HG03135 (cell line): ENCODE data around the gene RASA3.

Experiments
- ATAC-seq: cut with Tn5 transposase; IDR thresholded peaks from one replicate; pipeline ENCODE4 v1.9.1; 2021; ENCODE audit warnings: mild to moderate bottlenecking, moderate library complexity; ENCODE audit not compliant: unreplicated experiment

The RASA3 gene

DNA sequence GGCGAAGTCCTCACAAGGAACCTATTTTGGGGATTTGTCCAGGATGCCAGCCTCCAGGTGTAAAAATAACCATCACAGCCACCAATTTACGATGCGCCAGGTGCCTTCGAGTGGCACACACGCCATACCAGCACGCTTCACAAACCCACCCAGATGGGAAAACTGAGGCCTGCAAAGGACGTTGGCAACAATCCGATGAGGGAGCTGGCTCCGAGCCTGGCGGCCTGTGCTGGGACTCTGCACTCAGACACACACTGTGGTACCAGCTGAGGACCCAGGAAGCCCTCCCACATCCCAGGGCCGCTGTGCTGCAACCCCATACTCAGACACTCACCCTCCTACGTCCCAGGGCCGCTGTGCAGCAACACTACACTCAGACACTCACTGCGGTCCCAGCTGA, 93.5 kb downstream of the RASA3 start:
- ATAC-seq = no peak

DNA sequence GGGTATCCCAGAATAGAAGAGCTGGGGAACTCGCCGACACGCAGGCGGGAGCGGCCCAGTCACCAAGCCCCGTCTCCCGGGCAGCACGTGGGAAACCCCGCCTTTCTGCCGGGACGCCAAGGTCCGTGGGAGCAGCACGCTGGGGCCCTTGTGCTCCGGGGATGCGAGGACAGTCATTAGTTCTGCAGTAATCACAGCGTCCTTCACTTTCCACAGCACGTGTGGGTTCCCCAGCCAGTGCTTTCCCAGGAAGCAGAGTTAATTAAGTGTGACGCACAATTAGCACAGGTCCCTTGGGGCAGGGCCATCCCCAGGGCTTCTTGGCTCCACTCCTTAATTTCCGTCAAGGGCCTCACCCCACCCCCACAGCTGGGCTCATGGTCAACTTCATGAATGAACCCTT, 94.2 kb downstream of the RASA3 start:
- ATAC-seq = no peak

DNA sequence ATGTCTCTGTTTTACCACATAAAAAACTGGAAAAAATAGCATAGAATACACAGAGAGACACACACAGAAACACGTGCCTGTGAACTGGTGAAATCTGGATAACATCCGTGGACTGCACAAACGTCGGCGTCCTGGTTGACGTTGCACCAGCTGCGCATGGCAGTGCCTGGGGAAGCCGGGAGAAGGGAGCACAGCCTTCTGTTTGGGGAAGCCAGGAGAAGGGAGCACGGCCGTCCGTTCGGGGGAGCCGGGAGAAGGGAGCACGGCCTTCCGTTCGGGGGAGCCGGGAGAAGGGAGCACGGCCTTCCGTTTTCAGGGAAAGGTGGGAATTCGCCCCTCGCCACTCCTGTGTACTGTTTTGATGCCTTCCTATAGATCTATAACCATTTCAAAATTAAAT, 94.7 kb downstream of the RASA3 start:
- no peak for ATAC-seq

DNA sequence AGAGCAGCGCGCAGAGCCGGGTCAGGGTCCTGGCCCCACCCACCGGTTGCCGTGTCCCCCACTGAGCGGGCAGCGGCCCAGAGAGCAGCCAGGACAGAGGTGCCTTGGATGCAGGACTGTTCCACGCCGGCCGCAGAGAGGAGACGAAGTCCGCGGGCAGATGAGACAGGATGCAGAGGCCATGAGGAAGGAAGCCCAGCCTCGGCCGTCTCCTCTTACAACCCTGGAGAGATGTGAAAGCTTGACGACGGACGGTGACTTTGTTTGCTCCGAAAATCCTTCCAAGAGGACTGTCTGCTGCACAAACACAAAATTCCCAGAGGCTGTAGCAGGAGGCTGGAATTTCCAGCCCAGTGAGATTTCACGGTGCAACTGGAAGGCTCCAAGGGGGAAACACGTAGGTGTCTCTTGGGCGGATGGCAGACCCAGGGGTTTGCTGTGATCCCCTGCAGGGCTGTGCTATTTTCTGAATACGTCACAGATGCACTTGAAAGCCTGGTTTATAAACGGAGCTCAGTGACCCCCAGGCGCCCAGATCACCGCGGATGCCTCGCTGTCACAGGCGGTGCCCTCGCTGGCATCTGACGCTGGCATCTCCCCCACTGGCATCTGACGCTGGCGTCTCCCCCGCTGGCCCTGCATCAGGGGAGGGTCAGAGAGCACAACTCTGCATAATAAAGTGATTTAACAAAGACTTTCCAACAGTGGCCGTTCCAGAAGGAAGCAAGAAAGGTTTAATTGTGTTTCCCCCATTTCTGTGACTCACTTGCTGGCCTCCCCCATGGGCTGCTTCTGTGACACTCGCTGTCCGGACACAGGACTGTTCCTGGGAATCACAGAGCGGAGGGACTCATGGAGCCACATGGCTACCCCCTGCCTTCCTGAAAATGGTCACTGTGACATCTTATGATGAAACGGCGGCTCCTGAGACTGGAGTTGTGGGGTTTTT, 96.6 kb downstream of the RASA3 start:
- ATAC-seq = no peak

DNA sequence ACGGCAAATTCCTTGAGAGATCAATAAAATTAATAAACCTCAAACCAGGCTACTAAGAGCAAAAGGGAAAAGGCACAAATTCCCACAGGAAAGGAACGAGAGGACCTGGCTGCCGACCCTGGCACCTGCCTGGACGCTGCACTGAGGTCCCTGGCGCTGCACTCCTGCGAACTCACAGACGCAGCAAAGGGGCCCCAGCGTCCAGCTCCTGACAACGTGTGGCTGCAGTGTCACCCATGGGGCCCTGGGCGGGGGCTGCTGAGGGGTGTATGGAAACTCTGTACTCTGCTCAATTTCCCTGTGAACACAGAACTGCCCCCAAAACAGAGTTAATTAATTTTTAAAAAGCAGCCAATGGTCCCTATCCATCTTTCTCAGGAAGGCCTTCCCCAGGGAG, 97.2 kb downstream of the RASA3 start:
- no peak for ATAC-seq

DNA sequence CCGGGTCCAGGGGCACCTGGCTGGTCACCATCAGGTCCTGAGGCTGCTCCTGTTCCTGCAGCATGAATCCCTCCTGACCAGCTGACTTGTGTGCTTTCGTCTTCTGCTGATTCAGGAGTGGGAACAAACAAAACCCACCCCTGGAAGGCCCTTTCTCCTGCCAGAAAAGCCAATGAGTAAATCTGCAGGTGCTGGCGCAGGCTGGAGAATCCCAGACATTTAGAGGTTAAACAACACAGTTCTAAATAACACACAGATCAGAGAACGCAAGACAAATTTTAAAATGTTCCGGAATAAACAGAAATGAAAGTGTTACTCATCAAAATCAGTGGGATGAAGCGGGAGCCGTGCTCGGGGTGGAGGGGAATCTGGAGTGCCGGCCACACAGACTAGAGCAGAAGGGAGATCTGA, 97.9 kb downstream of the RASA3 start:
- ATAC-seq = no peak

DNA sequence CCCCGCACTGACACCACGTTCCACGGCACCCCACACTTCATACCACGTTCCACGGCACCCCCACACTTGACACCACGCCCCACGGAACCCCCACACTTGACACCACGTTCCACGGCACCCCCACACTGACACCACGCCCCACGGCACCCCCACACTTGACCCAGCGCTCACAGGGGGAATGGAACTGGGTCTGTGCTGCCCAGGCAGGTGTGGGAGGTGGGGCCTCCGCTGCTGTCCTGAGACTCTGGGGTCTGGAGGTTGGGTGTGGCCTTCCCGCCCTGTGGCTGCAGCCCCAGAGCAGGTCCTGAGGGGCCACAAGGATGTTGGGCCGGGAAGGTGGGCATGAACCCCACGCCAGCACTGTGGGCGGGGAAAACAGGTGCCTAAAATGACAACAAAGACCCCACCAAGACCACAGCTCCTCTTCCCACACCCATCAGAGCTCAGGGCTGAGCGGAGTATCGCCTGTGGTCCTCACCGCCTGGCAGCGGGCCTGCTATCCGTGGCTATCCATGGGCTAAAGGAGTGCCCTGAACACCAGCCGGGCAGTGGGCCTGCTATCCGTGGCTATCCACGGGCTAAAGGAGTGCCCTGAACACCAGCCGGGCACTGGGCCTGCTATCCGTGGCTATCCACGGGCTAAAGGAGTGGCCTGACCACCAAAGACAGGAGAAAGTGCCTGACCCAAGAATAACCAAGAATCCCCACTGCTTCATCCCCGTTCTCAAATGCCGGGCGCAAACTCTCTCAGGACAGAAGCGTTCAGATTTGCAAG, 98.7 kb downstream of the RASA3 start:
- no peak for ATAC-seq

DNA sequence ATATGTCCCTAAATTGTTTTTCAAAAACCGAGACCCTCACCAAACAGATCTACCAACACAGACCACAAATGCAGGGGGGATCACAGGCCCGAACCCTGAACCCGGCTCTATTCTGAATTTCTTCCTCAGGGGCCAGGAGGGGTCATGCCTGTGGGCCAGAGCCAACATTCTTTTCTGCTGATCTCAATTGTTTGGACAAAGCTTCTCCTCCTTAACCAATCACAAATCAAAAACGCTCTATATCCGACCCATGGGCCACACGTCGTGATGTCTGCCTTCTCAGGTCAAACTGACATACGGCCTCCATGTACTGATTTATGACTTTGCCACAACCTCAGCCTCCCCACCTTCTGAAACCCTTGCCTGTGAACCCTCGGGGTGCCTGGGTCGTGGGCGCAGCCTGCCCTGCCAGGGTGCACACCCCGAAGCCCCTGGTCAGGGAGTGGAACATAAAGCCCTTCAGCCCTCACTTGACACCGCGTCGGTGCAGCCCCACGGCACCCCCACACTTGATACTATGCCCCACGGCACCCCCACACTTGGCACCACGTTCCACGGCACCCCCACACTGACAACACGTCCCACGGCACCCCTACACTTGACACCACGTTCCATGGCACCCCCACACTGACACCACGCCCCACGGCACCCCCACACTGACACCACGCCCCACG, 100.2 kb downstream of the RASA3 start:
- ATAC-seq = no peak

DNA sequence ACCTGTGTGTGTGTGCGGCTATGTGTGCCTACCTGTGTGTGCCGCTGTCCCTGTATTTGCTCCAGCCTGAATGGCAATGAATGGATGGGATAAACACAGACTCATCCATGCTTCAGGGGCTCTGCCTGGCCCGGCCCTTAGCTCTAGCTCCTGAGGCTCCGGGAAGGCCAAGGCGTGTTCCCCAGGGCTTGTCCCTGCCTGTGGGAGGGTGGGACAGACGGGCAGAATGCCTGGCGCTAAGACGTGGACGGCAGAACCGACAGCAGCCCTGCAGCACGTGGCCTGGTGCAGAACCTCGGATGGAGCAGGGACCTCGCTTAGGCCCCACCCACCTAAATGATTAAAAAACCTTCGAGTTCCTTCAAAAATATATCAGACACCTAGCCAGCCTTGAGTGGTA, 100.8 kb downstream of the RASA3 start:
- no peak for ATAC-seq

DNA sequence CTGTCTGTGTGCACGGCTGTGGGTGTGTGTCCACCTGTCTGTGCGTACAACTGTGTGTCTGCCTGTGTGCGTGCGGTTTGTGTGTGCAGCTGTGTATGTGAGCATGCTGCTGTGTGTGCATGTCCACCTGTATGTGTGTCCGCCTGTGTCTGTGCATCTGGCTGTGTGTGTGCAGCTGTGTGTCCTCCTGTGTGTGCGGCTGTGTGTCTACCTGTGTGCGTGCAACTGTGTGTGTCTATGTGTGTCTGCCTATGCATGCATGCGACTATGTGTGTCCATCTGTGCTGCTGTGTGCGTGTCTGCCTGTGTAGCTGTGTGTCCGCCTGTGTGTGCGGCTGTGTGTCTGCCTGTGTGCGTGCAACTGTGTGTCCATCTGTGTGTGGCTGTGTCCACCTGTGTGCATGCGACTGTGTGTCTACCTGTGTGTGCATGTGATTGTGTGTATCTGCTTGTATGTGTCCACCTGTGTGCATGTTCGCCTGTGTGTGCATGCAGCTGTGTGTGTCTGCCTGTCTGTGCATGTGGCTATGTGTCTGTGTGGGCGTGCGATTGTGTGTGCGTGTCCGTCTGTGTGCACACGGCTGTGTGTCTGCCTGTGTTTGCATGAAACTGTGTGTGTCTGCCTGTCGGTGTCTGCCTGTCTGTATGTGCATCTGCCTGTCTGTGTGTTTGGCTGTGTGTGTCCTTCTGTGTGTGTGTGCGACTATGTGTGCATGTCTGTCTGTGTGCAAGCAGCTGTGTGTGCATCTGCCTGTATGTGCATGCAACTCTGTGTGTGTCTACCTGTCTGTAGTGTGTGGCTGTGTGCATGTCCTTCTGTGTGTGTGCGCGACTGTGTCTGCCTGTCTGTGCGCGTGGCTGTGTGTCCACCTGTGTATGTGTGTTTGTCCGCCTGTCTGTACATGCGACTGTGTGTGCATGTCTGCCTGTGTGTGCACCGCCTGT, 101.5 kb downstream of the RASA3 start:
- ATAC-seq = no peak

DNA sequence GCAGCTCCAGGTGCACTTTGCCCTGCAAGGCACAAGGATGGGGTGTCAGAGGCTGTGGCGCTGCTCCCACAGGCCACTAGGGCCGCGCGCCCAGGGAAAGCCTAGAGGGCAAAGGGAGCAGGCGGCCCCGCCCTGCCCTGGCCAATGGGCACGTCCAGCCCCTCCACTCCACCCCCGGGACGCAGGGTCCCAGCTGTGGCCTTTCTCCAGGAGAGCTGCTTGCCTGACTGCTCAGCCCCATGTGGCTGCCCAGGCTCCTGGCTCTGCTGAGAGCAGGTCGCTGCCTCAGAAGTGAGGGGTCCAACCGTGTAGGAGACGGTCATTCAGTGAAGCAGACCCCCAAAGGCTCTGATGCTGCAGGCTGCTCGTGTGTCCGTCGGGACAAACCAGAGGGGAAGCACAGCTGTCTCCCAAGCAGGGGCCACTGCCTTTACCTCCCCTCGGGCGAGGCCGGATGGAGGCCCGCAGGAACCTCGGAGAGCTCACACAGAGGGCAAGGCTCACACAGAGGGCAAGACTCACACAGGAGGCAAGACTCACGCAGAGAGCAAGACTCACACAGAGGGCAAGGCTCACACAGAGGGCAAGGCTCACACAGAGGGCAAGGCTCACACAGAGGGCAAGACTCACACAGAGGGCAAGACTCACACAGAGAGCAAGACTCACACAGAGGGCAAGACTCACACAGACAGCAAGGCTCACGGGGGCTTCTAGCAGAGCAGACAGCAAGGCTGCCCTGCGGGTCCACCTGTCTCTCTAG, 102.4 kb downstream of the RASA3 start:
- no peak for ATAC-seq

DNA sequence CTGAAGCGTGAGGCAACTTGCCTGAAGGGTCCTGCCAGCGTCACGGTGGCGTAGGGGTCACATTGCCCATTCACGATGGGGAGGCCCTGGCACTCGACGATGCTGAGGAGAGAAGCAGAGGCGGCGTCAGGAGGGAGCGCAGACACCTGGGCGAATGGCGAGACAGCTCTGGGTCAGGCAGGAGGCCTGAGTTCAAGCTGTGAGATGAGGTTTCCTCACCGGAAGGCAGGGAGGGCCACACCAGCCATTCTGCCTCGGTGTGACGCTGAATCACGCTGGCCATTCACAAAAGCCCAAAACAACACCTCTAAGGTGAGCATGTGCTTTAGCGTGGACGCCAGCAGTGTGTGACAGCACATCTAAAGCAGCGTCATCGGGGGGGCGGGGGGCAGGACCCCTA, 104.6 kb downstream of the RASA3 start:
- no peak for ATAC-seq

DNA sequence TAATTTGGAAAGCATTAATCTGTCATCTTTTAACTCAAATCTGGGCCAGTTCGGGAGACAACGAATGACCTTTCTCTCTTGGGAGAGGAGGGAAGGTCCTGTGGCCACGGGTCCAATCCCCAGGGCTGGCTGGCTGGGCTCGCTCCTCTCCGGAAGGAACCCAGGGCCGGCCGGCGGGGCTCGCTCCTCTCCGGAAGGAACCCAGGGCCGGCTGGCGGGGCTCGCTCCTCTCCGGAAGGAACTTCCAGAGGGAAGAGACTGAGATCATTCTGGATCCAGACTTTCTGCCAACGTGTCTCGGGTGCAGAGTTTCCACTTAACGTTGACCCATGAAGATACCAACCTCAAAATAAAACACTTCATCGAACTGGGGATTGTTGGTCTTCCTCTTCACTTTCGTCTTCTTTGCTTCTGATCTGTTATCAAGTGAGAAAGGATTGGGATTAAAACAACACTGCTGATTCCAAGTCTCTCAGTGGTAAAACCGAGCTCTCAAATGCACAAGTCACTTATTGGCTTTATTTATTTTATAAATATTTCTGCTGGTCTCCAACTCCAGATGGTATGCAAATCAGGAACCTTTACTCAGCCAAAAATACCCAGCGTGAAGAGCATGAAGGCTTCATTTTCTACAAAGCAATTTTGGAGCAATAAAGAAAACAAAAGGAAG, 105.2 kb downstream of the RASA3 start:
- ATAC-seq = no peak

DNA sequence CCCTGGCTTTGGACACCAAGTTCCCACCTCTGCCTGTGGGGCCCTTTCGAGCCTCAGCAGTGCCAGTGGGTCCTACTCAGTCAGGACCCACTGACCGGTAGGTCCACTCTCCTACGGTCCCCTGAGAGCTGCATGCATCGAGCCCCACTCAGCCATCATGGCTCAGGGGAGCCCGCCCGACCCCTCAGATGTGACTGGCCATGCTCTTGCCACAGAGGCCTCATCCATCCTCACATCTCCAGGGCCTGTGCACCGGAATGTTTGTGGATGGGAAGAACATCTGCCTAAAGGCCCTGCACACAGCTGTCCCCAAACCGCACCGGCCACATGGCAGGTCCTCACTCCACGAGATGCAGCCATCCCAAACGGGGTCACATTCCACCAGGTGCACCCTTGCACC, 105.9 kb downstream of the RASA3 start:
- no peak for ATAC-seq

DNA sequence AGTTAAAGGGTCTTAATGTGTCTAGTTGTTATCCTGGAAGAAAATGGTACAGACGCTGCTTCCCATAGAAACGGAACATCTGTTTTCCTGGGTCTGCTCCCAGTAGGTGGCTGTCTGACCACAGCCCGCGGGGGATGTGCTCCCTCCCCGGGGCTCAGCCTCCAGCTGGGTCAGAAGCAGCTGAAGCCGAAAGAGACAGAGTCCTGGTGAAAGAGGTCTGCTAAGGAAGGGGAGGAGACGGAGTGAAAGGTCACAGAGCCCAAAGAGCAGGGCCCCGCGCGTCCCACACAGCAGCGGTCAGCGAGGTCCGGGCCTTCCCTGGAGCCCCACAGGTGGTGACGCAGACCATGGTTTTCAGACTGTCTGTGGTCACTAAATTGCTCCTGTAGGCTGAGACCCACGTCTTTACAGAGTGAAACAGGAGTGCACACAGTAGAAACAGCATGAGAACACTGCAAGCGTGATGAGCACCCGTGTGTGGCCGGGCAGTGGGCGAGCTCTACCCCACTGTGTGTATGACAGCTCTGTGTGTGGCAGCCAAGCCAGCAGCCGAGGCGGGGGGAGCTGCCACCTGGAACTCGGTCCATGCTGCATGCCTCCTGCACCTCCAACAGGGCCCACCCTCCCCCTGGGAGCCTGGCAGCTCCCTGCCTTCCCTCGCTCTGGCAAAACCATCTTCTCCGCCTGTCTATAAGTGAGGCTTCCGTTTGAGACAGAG, 106.5 kb downstream of the RASA3 start:
- ATAC-seq = no peak

DNA sequence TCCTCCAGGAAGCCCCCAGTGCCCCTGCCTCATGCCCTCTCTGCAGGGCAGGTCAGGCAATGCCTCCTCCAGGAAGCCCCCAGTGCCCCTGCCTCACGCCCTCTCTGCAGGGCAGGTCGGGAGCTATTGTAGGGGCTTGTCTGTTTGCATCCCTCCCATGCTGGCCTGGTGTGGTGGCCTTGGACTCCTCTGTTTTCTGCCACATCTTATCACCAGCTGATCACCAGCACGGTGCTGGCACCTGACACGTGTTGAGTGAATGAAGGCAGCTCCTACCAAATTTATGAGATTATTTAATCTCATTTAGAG, 107.1 kb downstream of the RASA3 start:
- no peak for ATAC-seq

DNA sequence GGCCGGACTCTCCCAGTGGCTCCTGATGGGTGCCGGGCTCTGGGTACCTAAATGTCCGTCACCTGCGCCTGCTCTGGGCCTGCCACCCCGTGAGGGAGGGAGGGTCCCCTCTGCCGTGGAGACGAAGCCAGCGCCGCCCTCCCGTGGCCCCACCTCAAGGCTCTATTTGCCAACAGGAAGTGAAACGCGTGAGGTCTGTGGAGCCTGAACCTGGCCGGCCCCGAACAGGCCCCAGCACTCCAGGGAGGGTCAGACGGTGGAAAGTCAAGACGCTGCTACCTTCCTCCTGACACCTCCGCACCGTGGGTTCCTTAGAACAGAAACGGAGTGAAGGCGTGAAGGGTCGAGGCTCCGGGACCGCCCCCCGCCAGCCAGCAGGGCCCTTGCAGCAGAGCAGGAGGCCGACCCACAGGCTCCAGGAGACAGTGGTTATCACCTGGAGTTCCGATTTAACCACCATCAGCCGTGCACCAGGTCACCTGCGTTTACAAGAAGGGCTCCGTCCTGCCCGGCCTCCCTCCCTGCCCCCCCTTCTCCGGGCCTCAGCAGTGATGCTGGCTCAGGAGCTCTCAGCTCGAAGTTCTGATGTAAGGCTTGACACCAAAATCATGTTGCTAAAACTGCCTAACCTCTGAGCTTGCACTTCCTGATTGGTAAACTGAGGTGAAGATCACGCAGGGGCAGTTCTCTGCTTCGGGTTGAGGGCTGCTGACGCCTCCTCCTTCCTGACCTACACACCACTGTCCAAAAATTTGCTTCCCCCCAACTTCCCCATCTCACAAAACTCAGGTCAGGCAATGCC, 107.6 kb downstream of the RASA3 start:
- peak; percentile 74 for ATAC-seq
